Cardiac muscle cell (in vitro differentiated cells and primary cell): ENCODE results near the gene TNFSF12. TPM values are rescaled to one million over a fixed set of nuclear protein-coding genes. Genes with fewer than 3 reads are reported as not detected.
"Not testable (repeated sequence)": the region's sequence is repeated elsewhere in the genome, so short reads cannot be mapped to it uniquely, and the experiment has no call there.

Source experiments
- DNase-seq, 2 donors: peaks; one replicate each; pipeline versions ENCODE4 v3.0.0 to v3.0.0-alpha.2; 2010 to 2017; ENCODE audit warnings: low read depth in 1 of 2, low spot score in 1 of 2
- H3K27ac ChIP-seq: fragments of 200-600 bp; sonication (generic); 2 replicates; pipeline ENCODE4 v1.5.1; 2016
- H3K27me3 ChIP-seq: fragments of 200-600 bp; sonication (generic); 2 replicates; pipeline ENCODE4 v1.6.0; 2016; ENCODE audit warnings: control low read depth
- H3K36me3 ChIP-seq: fragments of 200-600 bp; sonication (generic); 2 replicates; pipeline ENCODE4 v1.5.1; 2016; ENCODE audit warnings: control low read depth
- H3K4me1 ChIP-seq: fragments of 200-600 bp; sonication (generic); 2 replicates; pipeline ENCODE4 v1.8.1; 2017; ENCODE audit warnings: low read depth, mild to moderate bottlenecking, mixed run types
- H3K4me3 ChIP-seq: fragments of 200-600 bp; sonication (generic); 2 replicates; pipeline ENCODE4 v1.5.1; 2016; ENCODE audit warnings: mild to moderate bottlenecking
- H3K9me3 ChIP-seq: fragments of 200-600 bp; sonication (generic); 2 replicates; pipeline ENCODE4 v1.5.1; 2017; ENCODE audit warnings: low read depth, mild to moderate bottlenecking, control low read depth
- CTCF ChIP-seq: IDR thresholded peaks from 2 replicates; pipeline ENCODE4 v1.5.1; 2012; ENCODE audit warnings: low read depth, mild to moderate bottlenecking, low read length
- polyA plus RNA-seq: library from polyadenylated mRNA; unstranded; fragments of >200 nt; fragmentation: Nextera tagmentation; extraction: Ambion mirVana; gene quantifications from 2 replicates; pipeline ENCODE4 v1.2.1, GENCODE V29; 2016
- total RNA-seq: library from RNA; depleted of rRNA; stranded (reverse); fragments of >200 nt; gene quantifications from 2 replicates; pipeline ENCODE4 v1.2.3, GENCODE V29; 2016

TNFSF12 gene
- total and polyA plus RNA-seq, 2 experiments from 2014 or later, result 3.2 to 11.7 TPM

- Histone ChIP-seq H3K4me3 (no peak overlapping the region), H3K9me3 (no peaks in the 10 kb centered on the region), H3K4me1 (no peaks in the 10 kb centered on the region), H3K27ac (no peak overlapping the region), H3K36me3 (peaks cover 51% of the 10 kb centered on the region), H3K27me3 (no peaks in the 10 kb centered on the region)
- DNase-seq, result no peak
- no peak for TF ChIP-seq CTCF
Measured at GRCh38 chr17:7592422-7593021, 43.7 kb downstream of the TNFSF12 start.

GRCh38 chr17:7593296-7593695 is 44.4 kb downstream of the TNFSF12 start:
- no peak for TF ChIP-seq CTCF
- Histone ChIP-seq H3K36me3 (peaks cover 51% of the 10 kb centered on the region), H3K4me1 (no peaks in the 10 kb centered on the region), H3K9me3 (no peaks in the 10 kb centered on the region), H3K4me3 (no peak overlapping the region), H3K27ac (no peak overlapping the region), H3K27me3 (no peaks in the 10 kb centered on the region)
- DNase-seq, result no peak

GRCh38 chr17:7597561-7597960 is 48.7 kb downstream of the TNFSF12 start:
- H3K4me1 ChIP-seq, H3K27ac ChIP-seq, H3K27me3 ChIP-seq, DNase-seq, H3K4me3 ChIP-seq, H3K9me3 ChIP-seq: not testable (repeated sequence)
- H3K36me3 ChIP-seq, result peaks cover 69% of the 10 kb centered on the region

- Histone ChIP-seq H3K36me3 (peaks cover 16% of the 10 kb centered on the region), H3K4me1 (peaks cover 11% of the 10 kb centered on the region), H3K4me3 (no peak overlapping the region), H3K27me3 (no peaks in the 10 kb centered on the region), H3K9me3 (no peaks in the 10 kb centered on the region), H3K27ac (peak overlapping the region; percentile 77)
- peak in 1 of 2 donors; percentile 65 for DNase-seq
- TF ChIP-seq CTCF, result no peak
Measured at GRCh38 chr17:7606280-7606679, 57.4 kb downstream of the TNFSF12 start.

Other genes with a start within 250 kb of the TNFSF12 start
Only the 30 nearest of the 32 such genes appear.
- 25.3 and 32.4 TPM in 2 replicates for gene NEURL4, start 219.7 kb upstream of the TNFSF12 start, total RNA-seq
- 12.2 and 15.5 TPM in 2 replicates for gene NEURL4, start 219.7 kb upstream of the TNFSF12 start, polyA plus RNA-seq
- gene ACAP1, start 212.5 kb upstream of the TNFSF12 start, total RNA-seq, result 1.4 and 6.9 TPM in 2 replicates
- 25.9 and 32.1 TPM in 2 replicates for gene ACAP1, start 212.5 kb upstream of the TNFSF12 start, polyA plus RNA-seq
- 15.9 and 18.4 TPM in 2 replicates for gene KCTD11, start 196.9 kb upstream of the TNFSF12 start, total RNA-seq
- 10.7 and 14.0 TPM in 2 replicates for gene KCTD11, start 196.9 kb upstream of the TNFSF12 start, polyA plus RNA-seq
- gene TMEM95, start 193.9 kb upstream of the TNFSF12 start, total RNA-seq, result not detected in 2 replicates
- gene TMEM95, start 193.9 kb upstream of the TNFSF12 start, polyA plus RNA-seq, result not detected in 2 replicates
- gene TNK1, start 168.0 kb upstream of the TNFSF12 start, total RNA-seq, result 1.3 and 2.6 TPM in 2 replicates
- 2.9 and 4.3 TPM in 2 replicates for gene TNK1, start 168.0 kb upstream of the TNFSF12 start, polyA plus RNA-seq
- 25.9 and 33.4 TPM in 2 replicates for gene PLSCR3, start 154.5 kb upstream of the TNFSF12 start, total RNA-seq
- 39.1 and 40.3 TPM in 2 replicates for gene PLSCR3, start 154.5 kb upstream of the TNFSF12 start, polyA plus RNA-seq
- gene TMEM256, start 145.0 kb upstream of the TNFSF12 start, total RNA-seq, result 85.4 and 122 TPM in 2 replicates
- gene TMEM256, start 145.0 kb upstream of the TNFSF12 start, polyA plus RNA-seq, result 117 and 193 TPM in 2 replicates
- gene NLGN2, start 141.2 kb upstream of the TNFSF12 start, total RNA-seq, result 14.8 and 26.3 TPM in 2 replicates
- 5.2 and 8.4 TPM in 2 replicates for gene NLGN2, start 141.2 kb upstream of the TNFSF12 start, polyA plus RNA-seq
- gene SPEM1, start 128.7 kb upstream of the TNFSF12 start, total RNA-seq, result not detected in 2 replicates
- gene SPEM1, start 128.7 kb upstream of the TNFSF12 start, polyA plus RNA-seq, result not detected in 2 replicates
- not detected in 2 replicates for gene SPEM2, start 123.4 kb upstream of the TNFSF12 start, total RNA-seq
- not detected in 2 replicates for gene SPEM2, start 123.4 kb upstream of the TNFSF12 start, polyA plus RNA-seq
- not detected in 2 replicates for gene SPEM3, start 120.2 kb upstream of the TNFSF12 start, total RNA-seq
- not detected in 2 replicates for gene SPEM3, start 120.2 kb upstream of the TNFSF12 start, polyA plus RNA-seq
- gene TMEM102, start 113.6 kb upstream of the TNFSF12 start, total RNA-seq, result 10.7 and 12.1 TPM in 2 replicates
- gene TMEM102, start 113.6 kb upstream of the TNFSF12 start, polyA plus RNA-seq, result 7.9 and 10.9 TPM in 2 replicates
- gene FGF11, start 109.5 kb upstream of the TNFSF12 start, total RNA-seq, result 51.9 and 56.8 TPM in 2 replicates
- 50.4 and 63.6 TPM in 2 replicates for gene FGF11, start 109.5 kb upstream of the TNFSF12 start, polyA plus RNA-seq
- gene CHRNB1, start 104.0 kb upstream of the TNFSF12 start, total RNA-seq, result 8.5 and 14.0 TPM in 2 replicates
- gene CHRNB1, start 104.0 kb upstream of the TNFSF12 start, polyA plus RNA-seq, result 28.6 and 34.5 TPM in 2 replicates
- 28.5 and 40.4 TPM in 2 replicates for gene ZBTB4, start 69.4 kb upstream of the TNFSF12 start, total RNA-seq
- gene ZBTB4, start 69.4 kb upstream of the TNFSF12 start, polyA plus RNA-seq, result 17.9 and 26.6 TPM in 2 replicates
- gene SLC35G6, start 67.6 kb upstream of the TNFSF12 start, total RNA-seq, result not detected in 2 replicates
- gene SLC35G6, start 67.6 kb upstream of the TNFSF12 start, polyA plus RNA-seq, result 0.10 and 1.9 TPM in 2 replicates
- gene POLR2A, start 64.7 kb upstream of the TNFSF12 start, total RNA-seq, result 40.7 and 41.3 TPM in 2 replicates
- gene POLR2A, start 64.7 kb upstream of the TNFSF12 start, polyA plus RNA-seq, result 53.8 and 62.3 TPM in 2 replicates
- gene TNFSF13, start 9.7 kb downstream of the TNFSF12 start, total RNA-seq, result 3.1 and 7.4 TPM in 2 replicates
- gene TNFSF13, start 9.7 kb downstream of the TNFSF12 start, polyA plus RNA-seq, result 2.5 and 3.9 TPM in 2 replicates
- 71.5 and 78.9 TPM in 2 replicates for gene SENP3, start 12.9 kb downstream of the TNFSF12 start, total RNA-seq
- 43.4 and 45.0 TPM in 2 replicates for gene SENP3, start 12.9 kb downstream of the TNFSF12 start, polyA plus RNA-seq
- 0.35 and 0.39 TPM in 2 replicates for gene CD68, start 30.6 kb downstream of the TNFSF12 start, total RNA-seq
- 0.23 TPM in 1 of 2 replicates, not detected in the other for gene CD68, start 30.6 kb downstream of the TNFSF12 start, polyA plus RNA-seq
- 90.9 and 128 TPM in 2 replicates for gene MPDU1, start 34.8 kb downstream of the TNFSF12 start, total RNA-seq
- gene MPDU1, start 34.8 kb downstream of the TNFSF12 start, polyA plus RNA-seq, result 63.6 and 86.9 TPM in 2 replicates
- 5.4 and 6.5 TPM in 2 replicates for gene SOX15, start 41.0 kb downstream of the TNFSF12 start, total RNA-seq
- gene SOX15, start 41.0 kb downstream of the TNFSF12 start, polyA plus RNA-seq, result 5.3 and 5.9 TPM in 2 replicates
- gene FXR2, start 65.8 kb downstream of the TNFSF12 start, total RNA-seq, result 65.0 and 69.2 TPM in 2 replicates
- gene FXR2, start 65.8 kb downstream of the TNFSF12 start, polyA plus RNA-seq, result 60.5 and 65.5 TPM in 2 replicates
- gene SAT2, start 78.8 kb downstream of the TNFSF12 start, total RNA-seq, result 130 and 143 TPM in 2 replicates
- gene SAT2, start 78.8 kb downstream of the TNFSF12 start, polyA plus RNA-seq, result 142 and 148 TPM in 2 replicates
- 2.2 and 2.8 TPM in 2 replicates for gene SHBG, start 81.1 kb downstream of the TNFSF12 start, total RNA-seq
- 3.9 and 5.6 TPM in 2 replicates for gene SHBG, start 81.1 kb downstream of the TNFSF12 start, polyA plus RNA-seq
- 26.2 and 34.6 TPM in 2 replicates for gene ATP1B2, start 101.9 kb downstream of the TNFSF12 start, total RNA-seq
- gene ATP1B2, start 101.9 kb downstream of the TNFSF12 start, polyA plus RNA-seq, result 157 TPM in 2 replicates
- gene TP53, start 138.4 kb downstream of the TNFSF12 start, total RNA-seq, result 28.9 and 30.9 TPM in 2 replicates
- 19.4 and 25.4 TPM in 2 replicates for gene TP53, start 138.4 kb downstream of the TNFSF12 start, polyA plus RNA-seq
- 11.5 and 12.0 TPM in 2 replicates for gene WRAP53, start 139.4 kb downstream of the TNFSF12 start, total RNA-seq
- gene WRAP53, start 139.4 kb downstream of the TNFSF12 start, polyA plus RNA-seq, result 17.2 and 23.0 TPM in 2 replicates
- 60.2 and 70.3 TPM in 2 replicates for gene EFNB3, start 156.1 kb downstream of the TNFSF12 start, total RNA-seq
- 72.0 and 86.9 TPM in 2 replicates for gene EFNB3, start 156.1 kb downstream of the TNFSF12 start, polyA plus RNA-seq
- gene DNAH2, start 168.7 kb downstream of the TNFSF12 start, total RNA-seq, result 0.88 and 3.0 TPM in 2 replicates
- 0.42 and 0.77 TPM in 2 replicates for gene DNAH2, start 168.7 kb downstream of the TNFSF12 start, polyA plus RNA-seq